T47D (cell line): ENCODE results near the gene GJB6.

Experiments used
- DNase-seq, 2 experiments: peaks; one replicate each; pipeline versions ENCODE4 v3.0.0 to v3.0.0-alpha.2; 2011 to 2012; ENCODE audit warnings: low read depth in 1 of 2, low spot score in 1 of 2
- JUND ChIP-seq: IDR thresholded peaks from 2 replicates; pipeline ENCODE4 v1.6.1; 2012; ENCODE audit warnings: low read depth
- in situ Hi-C: cut with HindIII; loops from 2 replicates; pipeline ENCODE4 v1.10.0; 2016; ENCODE audit warnings: low sequenced_read_pairs, low pct_unique_long_range_greater_than_20kb

Gene GJB6

DNA sequence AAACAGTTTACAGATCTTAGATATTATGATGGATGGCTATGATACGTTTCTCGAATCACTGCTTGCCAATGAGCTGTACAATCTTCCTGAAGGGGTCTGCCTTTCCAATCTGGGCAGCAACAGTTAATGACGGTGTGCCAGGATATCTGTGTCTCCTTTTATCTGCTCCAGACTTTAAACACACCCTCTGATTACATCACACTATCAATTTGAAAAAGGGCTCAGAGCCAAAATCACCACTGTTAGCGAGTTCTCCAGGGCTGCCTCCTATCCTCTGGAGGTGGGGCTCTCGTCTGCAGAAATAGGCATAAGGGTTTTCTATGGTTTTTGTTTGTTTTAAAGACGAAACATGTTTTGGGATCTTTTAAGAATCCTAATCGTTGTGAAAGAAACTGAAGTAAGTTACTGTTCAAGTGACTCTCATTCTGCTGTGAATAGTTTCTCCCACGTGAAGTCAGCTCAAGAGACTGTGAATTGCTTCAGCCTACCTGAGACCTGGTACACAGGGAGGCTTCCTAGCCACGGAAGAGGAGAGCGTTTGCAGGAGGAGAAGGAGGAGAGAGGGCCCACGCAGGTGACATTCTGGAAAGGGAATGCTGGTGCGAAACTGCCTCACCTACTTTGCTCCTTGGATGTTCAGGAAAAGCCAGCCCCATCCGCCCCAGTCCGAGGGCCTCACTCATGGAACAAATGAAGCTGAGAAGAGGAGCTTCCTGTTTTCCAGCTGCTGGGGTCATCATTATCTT is 56.0 kb downstream of the GJB6 start:
- in situ Hi-C loops = loop anchor here (25.0 kb wide), 1 partner anchor 311 kb away; no protein-coding TSS in a partner anchor

DNA sequence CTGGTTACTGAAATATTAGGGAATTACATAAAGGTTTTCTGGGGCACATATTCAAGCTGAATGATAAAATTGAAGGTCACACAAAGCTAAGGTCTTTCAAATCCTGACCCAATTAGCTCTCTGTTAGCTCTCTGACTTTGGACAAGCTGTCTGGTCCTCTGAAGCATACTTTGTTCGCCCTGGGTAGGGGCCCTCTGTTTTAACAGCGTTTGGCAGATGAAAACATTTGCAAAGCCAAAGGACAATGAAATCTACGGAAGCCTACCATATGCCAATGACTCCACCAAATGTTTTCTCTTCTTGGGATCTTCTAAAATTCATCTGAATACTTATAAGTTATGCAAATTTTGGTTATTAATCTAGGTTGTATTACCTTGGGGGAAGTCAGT is 56.7 kb downstream of the GJB6 start:
- in situ Hi-C loops = loop anchor here (25.0 kb wide), 1 partner anchor 312 kb away; no protein-coding TSS in a partner anchor
- TF ChIP-seq JUND = no peak
- DNase-seq = no peak

More for the DNA sequence above, 56.0 kb downstream of the GJB6 start:
- TF ChIP-seq JUND = no peak
- DNase-seq = no peak

DNA sequence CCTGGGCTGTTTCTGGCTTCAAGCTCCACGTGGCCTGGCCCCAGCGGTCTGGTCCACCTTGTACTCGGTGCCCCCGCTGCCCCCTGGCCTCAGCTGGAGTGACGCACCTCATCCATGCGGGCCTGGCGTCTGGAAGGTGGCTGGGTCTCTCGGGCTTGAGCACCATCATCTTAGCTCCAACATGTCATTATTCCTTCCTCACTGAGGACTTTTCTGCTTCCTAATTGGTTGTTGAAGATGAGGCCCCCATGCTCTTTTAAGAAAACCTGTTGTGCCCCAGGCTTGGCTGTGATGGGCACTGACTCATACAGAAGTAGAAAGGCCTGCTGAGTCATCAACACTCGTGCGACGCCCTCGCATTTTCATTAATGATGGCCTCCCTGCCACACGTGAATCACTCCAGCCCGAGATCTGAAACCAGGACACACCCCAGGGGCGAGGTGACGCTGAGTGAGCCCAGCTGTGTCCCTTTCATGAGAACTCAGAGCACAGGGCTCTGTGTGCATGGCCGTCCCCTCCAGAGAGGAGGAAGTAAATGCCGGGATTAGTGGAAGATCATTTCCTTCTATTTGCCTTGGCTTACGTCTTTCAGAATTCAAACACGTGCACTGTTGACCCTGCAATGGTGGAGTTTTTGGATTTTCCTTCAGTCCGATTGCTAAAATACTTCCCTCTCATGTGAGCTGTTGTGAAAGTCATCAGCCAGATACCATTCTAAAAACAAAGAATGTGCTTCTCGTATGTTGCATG is 57.3 kb downstream of the GJB6 start:
- DNase-seq = peak in 1 of 2 experiments; percentile 56
- TF ChIP-seq JUND = no peak
- in situ Hi-C loops = loop anchor here (25.0 kb wide), 1 partner anchor 312 kb away; no protein-coding TSS in a partner anchor

DNA sequence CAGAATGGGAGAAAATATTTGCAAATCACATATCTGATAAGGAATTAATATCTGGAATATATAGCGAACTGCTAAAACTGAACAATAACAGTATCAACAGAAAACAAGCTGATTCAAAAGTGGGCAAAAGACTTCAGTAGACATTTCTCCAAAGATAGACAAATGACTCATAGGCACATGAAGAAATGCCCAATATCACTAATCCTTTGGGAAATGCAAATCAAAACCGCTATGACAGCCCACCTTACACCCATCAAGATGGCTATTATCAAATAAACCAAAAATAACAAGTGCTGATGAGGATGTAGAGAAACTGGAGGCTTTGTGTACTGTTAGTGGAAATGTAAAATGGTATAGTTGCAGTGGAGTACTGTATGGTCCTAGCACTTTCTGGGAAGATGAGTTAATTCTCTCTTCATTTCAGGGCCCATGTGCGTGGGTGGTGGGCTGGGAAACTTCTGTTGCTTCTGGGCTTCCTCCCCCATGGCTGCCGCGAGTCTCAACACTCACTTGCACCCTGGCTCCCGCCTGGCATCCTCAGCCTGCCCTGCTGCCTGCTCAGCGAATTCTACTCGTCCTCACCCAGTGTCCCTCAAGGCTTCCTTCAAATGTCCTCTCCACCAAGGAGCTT is 58.9 kb downstream of the GJB6 start:
- in situ Hi-C loops = no loop called here
- DNase-seq = no peak
- TF ChIP-seq JUND = no peak
